HG02623 (cell line): Measurements from ENCODE around the gene DCLK3.

ENCODE experiments used
- ATAC-seq: cut with Tn5 transposase; IDR thresholded peaks from one replicate; pipeline ENCODE4 v1.9.1; 2021; ENCODE audit warnings: moderate library complexity; ENCODE audit not compliant: unreplicated experiment

Gene DCLK3, protein sequence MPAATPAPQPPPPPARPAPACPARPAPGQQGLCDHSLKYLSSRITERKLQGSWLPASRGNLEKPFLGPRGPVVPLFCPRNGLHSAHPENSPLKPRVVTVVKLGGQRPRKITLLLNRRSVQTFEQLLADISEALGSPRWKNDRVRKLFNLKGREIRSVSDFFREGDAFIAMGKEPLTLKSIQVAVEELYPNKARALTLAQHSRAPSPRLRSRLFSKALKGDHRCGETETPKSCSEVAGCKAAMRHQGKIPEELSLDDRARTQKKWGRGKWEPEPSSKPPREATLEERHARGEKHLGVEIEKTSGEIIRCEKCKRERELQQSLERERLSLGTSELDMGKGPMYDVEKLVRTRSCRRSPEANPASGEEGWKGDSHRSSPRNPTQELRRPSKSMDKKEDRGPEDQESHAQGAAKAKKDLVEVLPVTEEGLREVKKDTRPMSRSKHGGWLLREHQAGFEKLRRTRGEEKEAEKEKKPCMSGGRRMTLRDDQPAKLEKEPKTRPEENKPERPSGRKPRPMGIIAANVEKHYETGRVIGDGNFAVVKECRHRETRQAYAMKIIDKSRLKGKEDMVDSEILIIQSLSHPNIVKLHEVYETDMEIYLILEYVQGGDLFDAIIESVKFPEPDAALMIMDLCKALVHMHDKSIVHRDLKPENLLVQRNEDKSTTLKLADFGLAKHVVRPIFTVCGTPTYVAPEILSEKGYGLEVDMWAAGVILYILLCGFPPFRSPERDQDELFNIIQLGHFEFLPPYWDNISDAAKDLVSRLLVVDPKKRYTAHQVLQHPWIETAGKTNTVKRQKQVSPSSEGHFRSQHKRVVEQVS

DNA sequence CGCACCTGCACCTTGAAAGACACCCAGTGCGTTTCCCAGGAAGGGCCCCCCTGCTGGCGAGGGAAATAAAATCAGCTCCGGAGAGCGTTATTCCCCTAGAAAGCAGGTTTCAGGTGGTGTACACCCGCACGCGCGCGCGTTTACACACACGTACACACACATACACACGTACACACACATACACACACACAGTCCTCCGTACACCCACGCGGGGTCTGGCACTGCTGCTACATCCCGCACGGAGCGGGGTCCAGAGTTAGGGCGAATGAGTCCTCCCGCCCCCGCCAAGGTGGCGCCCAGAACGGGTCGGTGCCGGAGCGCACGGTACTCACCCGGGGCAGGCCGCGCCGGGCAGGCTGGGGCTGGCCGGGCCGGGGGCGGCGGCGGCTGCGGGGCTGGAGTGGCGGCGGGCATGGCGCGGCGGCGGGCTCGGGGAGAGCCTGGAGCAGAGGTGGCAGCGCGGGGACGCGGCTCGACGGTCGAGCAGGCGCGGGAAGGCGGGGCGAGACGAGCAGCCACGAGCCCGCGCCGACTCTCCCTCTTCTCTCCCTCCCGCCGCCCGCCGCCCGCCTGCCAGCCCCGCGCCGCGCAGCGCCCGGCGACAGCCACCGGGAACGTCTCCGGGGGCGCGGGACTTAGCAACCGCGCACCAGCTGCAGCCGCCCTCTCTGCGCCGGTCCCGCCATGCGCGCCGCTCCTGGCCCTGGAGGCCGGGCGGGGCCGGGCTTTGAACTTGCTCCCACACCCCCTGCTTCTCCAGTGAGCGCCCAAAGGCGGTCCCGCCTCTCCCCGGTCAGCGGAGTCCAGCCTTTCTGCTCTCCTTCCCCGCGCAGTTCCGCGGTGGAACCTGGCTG is at the start of gene DCLK3:
Gene DCLK3 (minus strand): TSS at position 704 of the 854 bp plus-strand sequence. CDS start 290 bp downstream, at position 414.
- no peak for ATAC-seq

DNA sequence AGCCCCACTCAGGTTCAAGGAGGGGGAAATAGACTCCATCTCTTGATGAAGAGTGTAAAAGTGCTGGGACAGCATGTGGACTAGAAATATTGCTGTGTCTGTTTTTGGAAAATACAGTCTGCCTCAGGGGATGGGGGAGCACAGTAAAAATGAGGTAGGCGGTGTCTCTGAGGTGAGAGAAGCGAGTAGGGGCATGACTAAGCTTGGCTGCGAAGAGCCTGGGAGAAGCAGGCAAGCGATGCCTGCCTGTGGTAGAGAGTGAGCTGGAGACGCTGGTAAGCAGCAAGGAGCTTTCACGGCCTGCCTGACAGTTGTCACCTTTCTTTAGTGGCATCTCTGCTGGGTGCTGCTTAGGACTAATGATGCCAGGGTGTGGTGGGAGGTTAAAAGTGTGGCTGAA is 49.0 kb upstream of the DCLK3 start:
- ATAC-seq: no peak

DNA sequence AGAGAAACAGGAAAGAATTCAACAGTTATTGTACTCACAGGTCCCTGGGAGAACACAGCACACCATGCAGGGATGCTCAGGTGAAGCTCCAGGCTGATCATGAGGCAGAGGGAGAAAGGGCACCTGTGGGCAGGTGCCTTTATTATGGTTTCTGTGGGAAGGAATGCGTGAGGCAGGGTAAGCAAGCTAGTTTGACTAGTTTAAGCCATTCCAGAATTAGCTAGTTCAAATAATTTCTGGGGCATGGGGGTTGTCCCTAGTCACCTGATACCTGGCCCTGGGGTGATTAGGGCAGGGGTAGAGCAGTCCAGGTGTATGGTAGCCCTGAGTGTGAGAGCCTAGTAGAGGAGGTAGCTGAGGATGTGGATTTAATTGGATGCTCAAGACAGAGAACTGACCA is 47.9 kb upstream of the DCLK3 start:
- no peak for ATAC-seq

DNA sequence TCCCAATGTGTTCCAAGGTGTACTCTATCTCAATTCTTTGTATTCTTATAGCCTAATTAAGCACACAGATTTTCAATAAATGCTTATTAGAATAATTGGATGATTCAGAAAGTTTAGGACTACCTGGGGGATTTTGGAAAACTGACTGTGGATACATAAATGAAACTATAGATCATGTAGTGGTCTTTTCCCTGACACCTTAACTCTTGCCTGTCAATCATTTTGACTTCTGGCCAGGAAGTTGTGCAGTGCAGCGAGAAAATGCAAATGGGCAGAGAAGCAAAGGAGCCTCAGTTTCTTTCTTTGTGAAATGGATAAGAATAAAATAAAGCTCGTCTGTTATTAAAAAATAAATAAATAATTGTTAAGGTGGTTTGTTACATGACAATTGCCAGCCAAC is 47.4 kb upstream of the DCLK3 start:
- ATAC-seq: no peak

DNA sequence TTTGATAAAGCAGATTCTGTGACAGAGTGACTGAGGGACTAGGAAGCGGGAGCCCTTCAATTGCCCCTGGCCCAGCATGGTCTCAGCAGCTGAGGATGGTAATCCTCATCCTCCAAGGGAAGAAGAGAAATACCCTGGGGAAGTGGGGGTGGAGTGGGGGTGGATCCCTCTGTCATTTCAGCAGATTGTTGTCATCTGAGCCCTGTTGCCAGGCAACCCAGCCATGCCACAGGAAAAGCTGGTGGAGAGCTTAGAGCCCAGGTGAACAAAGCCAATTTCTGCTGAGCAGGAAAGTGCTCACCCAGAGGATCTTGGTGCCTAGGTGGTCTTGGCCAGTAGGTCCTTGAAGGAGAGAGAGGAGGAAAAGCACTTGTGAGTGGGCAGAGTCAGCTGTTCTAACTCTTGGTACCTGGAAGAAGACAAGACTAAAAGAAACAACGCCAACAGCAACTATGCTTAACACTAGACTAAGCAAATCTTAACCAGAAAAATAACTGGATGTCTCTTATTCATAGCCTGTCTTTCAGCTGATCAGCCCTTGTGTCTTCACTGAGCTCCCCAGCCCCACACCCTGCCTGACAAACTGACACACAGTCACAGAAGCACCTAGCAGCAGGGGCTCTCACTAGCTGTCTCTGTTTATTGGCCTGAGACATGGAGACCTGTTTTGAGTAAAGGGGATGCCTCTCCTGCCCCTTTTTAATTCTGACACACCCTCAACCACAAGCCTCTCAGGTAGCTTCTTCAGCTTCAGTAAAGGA is 40.1 kb upstream of the DCLK3 start:
- no peak for ATAC-seq

DNA sequence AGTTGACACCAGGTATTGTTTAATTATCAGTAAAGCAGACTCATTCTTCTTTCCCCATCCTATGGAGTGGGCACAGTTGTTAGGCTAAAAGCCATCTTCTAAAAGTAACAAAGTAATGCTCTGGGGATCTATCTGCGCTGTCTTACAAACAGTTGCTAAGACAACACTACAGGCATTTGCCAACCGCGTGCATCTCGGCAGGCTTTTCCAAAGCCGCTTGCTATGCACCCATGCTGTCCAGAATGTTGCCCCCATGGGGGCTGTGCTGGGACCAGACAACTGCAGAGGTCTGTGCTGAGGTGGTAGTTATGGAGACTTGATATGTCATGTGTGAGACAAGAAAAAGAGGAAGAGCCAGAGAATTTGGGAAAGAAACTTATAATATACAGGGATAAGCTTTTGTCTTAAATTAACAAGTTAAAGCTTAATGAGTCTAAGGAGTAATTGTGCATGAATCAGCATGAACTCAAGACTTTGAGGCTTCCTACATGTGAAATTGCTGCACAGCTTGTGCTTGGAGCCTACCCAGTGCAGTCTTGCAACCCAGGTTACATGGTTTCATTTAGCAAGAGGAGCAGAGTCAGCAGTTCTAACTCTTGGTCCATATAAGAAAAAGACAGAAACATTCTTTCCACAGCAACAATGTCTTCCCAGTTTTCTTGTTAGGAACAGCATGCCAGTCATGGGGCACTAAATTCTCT is 38.9 kb upstream of the DCLK3 start:
- no peak for ATAC-seq

DNA sequence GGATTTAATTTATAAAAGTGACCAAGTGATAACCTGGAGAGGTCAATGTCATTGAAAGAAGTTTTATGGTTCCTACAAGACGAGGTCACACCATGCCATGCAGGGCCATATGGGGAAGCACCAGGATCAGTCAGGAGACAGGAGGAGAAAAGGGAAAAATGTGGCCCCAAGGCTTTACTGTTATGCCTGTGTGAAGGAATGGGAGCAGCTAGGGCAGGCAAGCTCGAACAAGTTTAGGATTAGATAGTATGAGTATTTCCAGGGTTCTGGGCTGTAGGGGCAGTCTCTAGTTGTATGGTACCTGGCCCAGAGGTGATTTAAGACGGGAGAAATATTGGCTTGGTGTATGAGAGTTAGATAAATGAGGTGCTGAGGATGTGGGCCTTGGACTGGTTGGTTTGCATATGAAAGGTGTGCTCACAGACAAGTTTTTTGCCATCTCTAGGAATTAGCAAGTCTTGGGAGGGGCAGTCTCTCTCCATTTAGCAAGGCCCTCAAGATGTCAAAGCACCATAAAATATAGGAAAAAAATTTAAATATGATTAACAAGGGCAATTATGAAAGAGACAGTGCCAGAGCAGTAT is 36.3 kb upstream of the DCLK3 start:
- no peak for ATAC-seq

DNA sequence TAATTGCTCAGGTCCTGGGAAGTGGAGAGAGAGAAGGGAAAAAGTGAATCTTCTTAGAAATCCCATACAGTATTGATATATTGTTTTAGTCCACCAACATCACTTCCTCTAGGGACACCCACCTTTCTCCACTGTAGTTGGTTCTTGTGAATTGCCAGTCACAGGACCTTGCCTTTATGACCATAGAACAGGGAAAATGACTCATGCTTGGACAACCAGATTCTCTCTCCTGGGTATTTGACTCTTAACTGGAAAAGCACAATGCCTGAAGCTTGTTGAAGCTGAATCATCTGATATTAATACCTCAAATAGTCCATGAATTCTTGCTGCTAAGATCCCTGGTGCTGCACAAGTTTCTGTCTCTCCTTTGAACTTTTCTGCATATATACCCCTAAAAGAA is 32.5 kb upstream of the DCLK3 start:
- no peak for ATAC-seq

DNA sequence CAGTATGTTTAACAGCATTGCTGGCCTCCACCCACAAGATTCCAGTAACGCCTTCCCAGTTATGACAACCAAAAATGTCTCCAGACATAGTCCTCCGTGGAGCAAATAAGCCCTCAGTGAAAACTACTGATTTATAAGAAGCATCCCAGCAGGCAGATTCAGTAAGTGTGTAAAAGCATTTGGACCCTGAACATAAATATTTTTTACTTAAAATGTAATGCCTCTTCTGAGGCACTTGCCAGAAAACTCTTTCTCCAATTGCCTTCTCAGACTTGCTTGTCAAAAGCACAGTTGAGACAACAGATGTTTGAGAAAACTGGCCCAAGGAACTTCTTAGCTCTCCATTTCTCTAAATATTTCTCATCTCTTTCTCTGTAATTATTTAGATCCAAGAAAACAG is 31.8 kb upstream of the DCLK3 start:
- no peak for ATAC-seq

DNA sequence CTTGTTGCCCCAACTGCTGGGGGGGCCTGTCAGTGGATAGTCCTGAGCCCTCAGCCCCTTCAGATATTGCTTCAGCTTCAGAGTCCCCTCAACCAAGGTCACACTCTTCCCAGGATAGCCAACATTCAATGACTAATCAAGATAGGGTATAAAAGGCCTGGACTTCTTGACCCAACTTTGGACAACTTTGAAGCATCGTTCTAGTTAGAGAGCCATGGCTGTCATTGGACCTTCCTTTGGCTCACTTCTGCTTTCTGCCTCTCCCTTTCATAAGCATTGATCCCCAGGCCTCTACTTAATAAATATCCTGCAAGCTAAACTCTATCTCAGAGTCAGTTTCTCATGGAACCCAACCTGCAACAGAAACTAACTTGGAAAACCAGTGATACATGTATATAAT is 31.3 kb upstream of the DCLK3 start:
- ATAC-seq: no peak

DNA sequence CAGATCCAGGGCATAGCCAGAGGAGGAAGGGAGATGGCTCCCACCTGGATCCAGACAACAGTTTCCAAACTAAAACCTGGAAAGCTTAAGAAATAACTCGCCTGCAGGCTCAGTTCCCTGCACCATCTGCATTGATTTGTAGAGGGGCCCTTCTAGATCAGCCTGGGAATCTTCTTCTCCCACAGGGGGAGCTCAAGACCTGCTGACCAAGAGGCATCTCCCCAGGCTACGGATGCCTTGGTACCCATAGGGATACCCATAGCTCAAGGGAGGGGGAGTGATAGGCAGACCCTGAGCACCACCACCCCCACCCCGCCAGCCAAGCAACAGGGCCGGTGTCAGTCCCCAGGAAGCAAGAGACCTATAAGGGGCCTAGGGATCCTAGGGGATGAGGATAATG is 28.0 kb upstream of the DCLK3 start:
- no peak for ATAC-seq

DNA sequence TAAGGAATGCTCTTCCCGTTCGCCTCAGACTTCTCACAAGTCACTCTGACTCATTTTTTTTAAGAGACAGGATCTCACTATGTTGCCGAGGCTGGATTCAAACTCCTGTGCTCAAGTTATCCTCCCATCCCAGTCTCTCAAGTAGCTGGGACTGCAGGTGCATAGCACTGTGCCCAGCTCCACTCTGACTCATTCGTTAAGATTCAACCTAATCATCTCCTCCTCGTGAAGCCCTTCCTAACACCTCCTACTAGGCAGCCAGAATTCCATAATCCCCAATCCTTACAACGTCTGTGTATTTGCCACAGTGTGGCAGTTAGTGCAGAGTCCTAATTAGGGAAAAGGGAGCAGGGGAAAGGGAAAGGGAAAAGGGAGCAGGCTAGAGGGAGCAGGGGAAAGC is 26.4 kb upstream of the DCLK3 start:
- ATAC-seq: no peak

DNA sequence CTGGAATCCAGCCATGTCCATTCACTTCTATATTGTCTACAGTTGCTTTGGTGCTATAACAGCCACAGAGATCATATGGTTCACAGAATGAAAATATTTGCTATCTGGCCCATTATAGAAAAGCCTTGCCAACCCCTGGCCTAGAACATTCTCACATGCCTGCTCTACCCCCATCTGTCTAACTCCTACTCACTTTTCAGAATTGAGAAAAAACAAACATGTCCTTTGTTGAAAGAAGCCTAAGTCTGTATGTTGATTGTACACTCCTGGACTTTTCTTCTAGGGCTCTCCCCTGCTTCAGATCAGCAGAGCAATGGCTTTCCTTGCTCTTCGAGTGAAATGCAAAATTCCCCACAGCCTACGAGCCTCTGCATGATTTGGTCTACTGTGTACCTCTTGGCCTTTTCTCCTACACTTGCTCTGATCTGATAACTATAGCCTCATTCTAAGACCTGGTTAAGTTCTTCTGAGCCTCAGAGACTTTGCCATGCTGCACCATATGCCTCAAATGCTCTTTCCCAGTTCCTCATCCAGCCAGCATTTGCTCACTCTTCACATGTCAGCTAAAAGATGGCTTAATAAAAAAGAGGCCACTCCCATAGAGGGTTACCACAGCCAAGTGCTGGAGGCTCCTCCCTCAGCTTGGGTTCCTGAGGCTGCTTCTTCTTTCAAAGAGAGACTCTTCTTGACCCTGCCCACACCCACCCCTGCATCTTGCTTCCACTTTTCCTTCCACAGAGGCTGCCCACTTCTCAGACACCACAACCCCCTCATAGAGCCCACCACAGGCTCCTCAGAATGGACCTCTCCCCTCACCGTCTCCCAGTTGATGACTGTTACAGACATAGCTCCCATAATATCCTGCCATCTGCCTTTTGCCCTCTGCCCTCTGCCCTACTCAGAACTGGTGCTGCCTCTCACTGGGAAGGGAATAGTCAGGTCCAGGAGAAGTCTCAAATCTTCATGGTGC is 22.9 kb upstream of the DCLK3 start:
- ATAC-seq: no peak

DNA sequence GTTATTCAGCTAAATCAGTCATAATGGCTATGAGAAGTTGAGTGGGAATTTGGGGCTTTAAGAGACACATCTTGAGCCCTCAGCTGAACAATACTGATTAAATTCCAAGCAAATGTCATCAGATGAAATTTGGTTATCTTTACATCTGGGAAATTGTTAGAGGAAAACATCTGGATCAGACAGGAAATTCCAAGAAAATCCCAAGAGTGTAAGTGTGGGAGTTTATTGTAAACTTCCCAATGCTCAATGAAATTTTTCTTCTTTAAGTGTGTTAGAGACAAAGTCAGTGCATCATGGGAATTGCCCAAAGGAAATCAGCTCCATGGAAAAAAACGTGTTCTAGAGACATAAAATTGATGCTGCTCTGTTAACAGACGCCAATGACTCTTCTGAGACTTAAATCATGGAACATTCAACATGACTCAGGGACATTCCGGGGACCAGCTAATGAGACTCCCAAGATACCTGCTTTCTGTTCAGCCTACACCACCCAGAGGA is 19.8 kb upstream of the DCLK3 start:
- ATAC-seq: no peak

DNA sequence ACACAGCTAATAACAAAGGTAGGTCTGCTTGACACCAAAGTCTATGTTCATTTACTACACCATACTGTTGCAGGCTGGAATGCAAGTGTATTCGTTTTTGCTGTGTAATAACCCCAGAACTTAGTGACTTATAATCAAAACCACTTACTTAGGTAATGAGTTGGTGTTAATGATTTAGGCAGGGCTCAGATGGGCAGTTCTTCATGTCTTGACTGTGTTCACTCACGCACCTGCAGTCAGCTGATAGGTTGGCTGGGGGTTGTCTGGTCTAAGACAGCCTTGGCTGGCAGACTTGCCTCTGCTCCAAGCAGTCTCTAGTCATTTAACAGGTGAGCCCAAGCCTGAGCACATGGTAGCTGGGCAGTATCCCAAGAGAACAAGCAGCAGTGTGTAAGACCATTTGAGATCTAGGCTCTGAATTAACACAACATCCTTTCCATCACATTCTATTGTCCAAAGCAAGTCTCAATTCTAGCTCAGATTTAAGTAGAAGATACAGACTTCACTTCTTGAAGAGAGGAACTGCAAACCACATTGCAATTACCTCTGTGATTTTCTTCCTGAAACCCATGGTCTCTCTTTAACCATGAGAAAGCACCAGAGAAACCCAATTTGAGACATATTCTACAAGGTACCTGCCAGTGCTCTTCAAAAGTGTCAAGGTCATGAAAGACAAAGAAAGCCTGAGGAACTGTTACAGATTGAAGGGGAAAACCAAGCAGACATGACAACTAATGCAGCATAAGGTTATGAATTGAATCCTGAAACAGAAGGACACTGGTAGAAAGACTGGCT is 13.3 kb upstream of the DCLK3 start:
- ATAC-seq: no peak

DNA sequence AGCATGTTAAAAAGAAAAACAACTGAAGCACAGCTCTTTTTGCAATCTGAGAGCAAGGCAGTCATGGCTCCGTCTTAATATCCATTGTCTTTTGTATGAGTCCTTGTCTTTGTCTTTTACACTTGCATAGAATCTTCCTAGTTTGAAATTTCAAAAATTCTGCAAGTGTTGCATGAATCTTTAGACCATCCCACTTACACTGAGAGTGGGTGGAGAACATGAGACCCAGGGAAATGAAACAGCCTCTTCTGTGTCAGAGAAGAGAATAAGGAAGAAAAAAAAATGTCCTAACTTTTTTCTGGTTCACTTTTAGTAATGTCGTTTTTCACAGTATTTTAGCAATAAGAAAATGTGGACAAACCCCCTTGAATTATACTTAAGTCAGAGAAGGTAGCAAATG is 12.1 kb upstream of the DCLK3 start:
- no peak for ATAC-seq

DNA sequence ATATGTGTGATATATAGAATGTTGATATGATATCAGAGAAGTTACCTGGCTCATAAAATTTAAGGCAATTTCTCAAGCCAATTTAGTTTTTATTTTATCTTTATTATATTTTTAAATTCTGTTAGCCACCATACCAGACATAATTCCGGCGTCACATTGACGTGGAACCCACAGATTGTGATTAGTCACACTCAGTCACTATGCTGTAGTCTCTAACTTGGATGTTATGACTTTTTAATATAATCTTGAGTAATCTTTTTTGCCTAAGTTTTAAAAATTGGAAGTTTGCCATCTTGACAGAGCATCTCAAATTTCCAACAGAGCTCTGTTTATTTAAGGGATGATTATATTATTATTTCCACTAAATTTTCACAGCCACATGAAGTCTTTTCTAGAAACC is 9.7 kb upstream of the DCLK3 start:
- no peak for ATAC-seq

DNA sequence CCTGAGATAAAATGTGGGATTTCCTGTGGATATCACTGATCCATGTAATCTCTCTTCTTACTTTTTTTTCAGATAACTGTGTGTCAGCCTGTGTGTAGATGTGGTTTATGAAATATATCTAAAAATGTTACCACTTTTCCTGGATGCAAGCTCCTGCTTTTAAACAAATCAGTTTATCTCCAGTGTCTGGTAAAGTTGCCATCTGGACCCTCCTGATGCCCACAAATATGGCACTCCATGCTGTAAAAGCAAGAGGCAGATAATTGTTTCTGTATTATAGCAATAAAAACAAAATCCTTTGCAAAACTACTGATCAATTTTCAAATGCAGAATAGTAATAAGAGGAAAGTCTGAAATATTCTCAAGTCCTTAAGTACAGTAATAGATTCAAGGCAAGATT is 7.6 kb upstream of the DCLK3 start:
- no peak for ATAC-seq
